SK-N-SH (cell line): ENCODE data around the gene RGS7. TPM values are rescaled to one million over a fixed set of nuclear protein-coding genes. Genes with fewer than 3 reads are reported as not detected.
"Not testable (repeated sequence)": the region's sequence is repeated elsewhere in the genome, so short reads cannot be mapped to it uniquely, and the experiment has no call there.

Source experiments
- CTCF ChIA-PET: fragments of 300-600, 350-600 bp; formaldehyde crosslinking; extraction: SDS; loops from one replicate; lab custom pipeline; 2021; lab: Yijun Ruan, JAX
- POLR2A ChIA-PET: fragments of 350-600 bp; sonication (Branson Sonifier 250); formaldehyde crosslinking; extraction: SDS; loops from one replicate; lab custom pipeline; 2020; ENCODE audit warnings: antibody characterized with exemption, inconsistent platforms; lab: Yijun Ruan, JAX
- DNase-seq: peaks from one replicate; pipeline ENCODE4 v3.0.0; 2012
- H2AFZ ChIP-seq: fragments of 200-600 bp; sonication (generic); 2 replicates; pipeline ENCODE4 v1.8.1; 2016; ENCODE audit warnings: antibody characterized with exemption, mild to moderate bottlenecking, low read depth
- H3F3A ChIP-seq: fragments of 200-600 bp; sonication (generic); replicated peaks from 2 replicates; pipeline ENCODE3; 2016; ENCODE audit warnings: antibody characterized with exemption, mild to moderate bottlenecking; ENCODE audit not compliant: insufficient read depth
- H3K27ac ChIP-seq, 2 experiments: fragments of 200-500 bp in 1 of 2; fragments of 200-600 bp in 1 of 2; sonication (Bioruptor generic) in 1 of 2; sonication (generic), shearing (Covaris generic) in 1 of 2; 2 replicates each; pipeline versions ENCODE4 v1.5.1 to v1.6.1; 2014 to 2016; ENCODE audit warnings: low read depth in 2 of 2, inconsistent platforms in 1 of 2, low read length in 1 of 2, mild to moderate bottlenecking in 1 of 2, mixed read lengths in 1 of 2
- H3K27me3 ChIP-seq: fragments of 200-600 bp; sonication (generic), shearing (Covaris generic); 2 replicates; pipeline ENCODE4 v1.6.1; 2016; ENCODE audit warnings: mixed run types; ENCODE audit not compliant: insufficient read depth
- H3K36me3 ChIP-seq, 2 experiments: fragments of 200-500 bp in 1 of 2; fragments of 200-600 bp in 1 of 2; sonication (Bioruptor generic) in 1 of 2; sonication (generic) in 1 of 2; replicated peaks in 1 of 2; 2 replicates each; pipeline versions ENCODE3 to v1.5.1; 2014 to 2016; ENCODE audit warnings: low read length in 1 of 2, mild to moderate bottlenecking in 1 of 2; ENCODE audit not compliant: insufficient read depth in 2 of 2, control insufficient read depth in 1 of 2
- H3K4me1 ChIP-seq, 2 experiments: fragments of 200-500 bp in 1 of 2; fragments of 200-600 bp in 1 of 2; sonication (Bioruptor generic) in 1 of 2; sonication (generic), shearing (Covaris generic) in 1 of 2; 2 replicates each; pipeline versions ENCODE4 v1.5.1 to v1.6.1; 2014 to 2016; ENCODE audit warnings: low read depth in 1 of 2, low read length in 1 of 2, mixed run types in 1 of 2; ENCODE audit not compliant: insufficient read depth in 2 of 2, control insufficient read depth in 1 of 2
- H3K4me2 ChIP-seq: fragments of 200-600 bp; sonication (generic), shearing (Covaris generic); 2 replicates; pipeline ENCODE4 v1.6.1; 2017; ENCODE audit warnings: mixed run types
- H3K4me3 ChIP-seq, 2 experiments: fragments of 200-500 bp in 1 of 2; fragments of 200-600 bp in 1 of 2; sonication (Bioruptor generic) in 1 of 2; sonication (generic), shearing (Covaris generic) in 1 of 2; 2 replicates each; pipeline versions ENCODE4 v1.5.1 to v1.8.1; 2014 to 2016; ENCODE audit warnings: low read depth in 2 of 2, inconsistent platforms in 1 of 2, low read length in 1 of 2, mild to moderate bottlenecking in 1 of 2, mixed read lengths in 1 of 2, moderate library complexity in 1 of 2
- H3K79me2 ChIP-seq: fragments of 200-600 bp; sonication (generic); 2 replicates; pipeline ENCODE4 v1.8.1; 2017; ENCODE audit warnings: mild to moderate bottlenecking; ENCODE audit not compliant: insufficient read depth
- H3K9ac ChIP-seq: fragments of 200-600 bp; sonication (generic); 2 replicates; pipeline ENCODE4 v1.6.1; 2017; ENCODE audit warnings: mixed run types
- H3K9me2 ChIP-seq: fragments of 200-600 bp; sonication (generic); 2 replicates; pipeline ENCODE4 v1.6.1; 2017; ENCODE audit warnings: mixed run types
- H3K9me3 ChIP-seq: fragments of 200-600 bp; sonication (generic); 2 replicates; pipeline ENCODE4 v1.6.1; 2017; ENCODE audit warnings: mixed run types, mild to moderate bottlenecking, moderate library complexity
- H4K20me1 ChIP-seq: fragments of 200-600 bp; sonication (generic); 2 replicates; pipeline ENCODE4 v1.6.1; 2017; ENCODE audit warnings: mild to moderate bottlenecking, mixed run types; ENCODE audit not compliant: insufficient read depth
- GABPA ChIP-seq: IDR thresholded peaks from 2 replicates; pipeline ENCODE4 v1.4.0; 2012; ENCODE audit warnings: low read depth, mild to moderate bottlenecking
- NFIC ChIP-seq: IDR thresholded peaks from 2 replicates; pipeline ENCODE4 v1.4.0; 2012; ENCODE audit warnings: borderline replicate concordance
- PBX3 ChIP-seq: IDR thresholded peaks from 2 replicates; pipeline ENCODE4; 2012
- POLR2AphosphoS5 ChIP-seq: IDR thresholded peaks from 2 replicates; pipeline ENCODE4 v1.6.1; 2012; ENCODE audit warnings: low read depth, low read length
- RCOR1 ChIP-seq: fragments of 150-350 bp; IDR thresholded peaks from 2 replicates; pipeline ENCODE4 v1.6.1; 2017; ENCODE audit warnings: antibody characterized with exemption, low read length
- REST ChIP-seq: IDR thresholded peaks from 2 replicates; pipeline ENCODE4 v1.6.1; 2012; ENCODE audit warnings: mild to moderate bottlenecking, low read depth, low read length, moderate library complexity
- SIN3A ChIP-seq: IDR thresholded peaks from 2 replicates; pipeline ENCODE4 v1.6.1; 2012; ENCODE audit warnings: low read depth, mild to moderate bottlenecking, low read length, moderate library complexity, borderline replicate concordance
- TAF1 ChIP-seq: IDR thresholded peaks from 2 replicates; pipeline ENCODE4 v1.6.1; 2012; ENCODE audit warnings: low read depth, mild to moderate bottlenecking, low read length, moderate library complexity, borderline replicate concordance
- YY1 ChIP-seq: IDR thresholded peaks from 2 replicates; pipeline ENCODE4 v1.4.0; 2012; ENCODE audit warnings: low read depth, mild to moderate bottlenecking
- WGBS: methylation state at CpG from one replicate; pipeline ENCODE4 v1.1.6; 2017; ENCODE audit warnings: low lambda C conversion rate; 5-methylcytosine and 5-hydroxymethylcytosine counted together
- polyA plus RNA-seq, 3 experiments: library from polyadenylated mRNA; depleted of rRNA; stranded (reverse); fragments of >200 nt; gene quantifications; 2 replicates each; pipeline ENCODE4 v1.2.3, GENCODE V29; 2012

The RGS7 gene
- polyA plus RNA-seq, 1 of the 3 experiments (the other 2 are of a cell fraction): 0.36 TPM

GRCh38 chr1:240737298-240737697 lies 619.7 kb downstream of the RGS7 start:
- no peak overlapping the region for H3K4me3 ChIP-seq
- H3K27me3 ChIP-seq: no peaks in the 10 kb centered on the region
- H4K20me1 ChIP-seq: no peaks in the 10 kb centered on the region
- no peak overlapping the region for H3K9ac ChIP-seq
- H3K36me3 ChIP-seq: no peaks in the 10 kb centered on the region
- 83% methylated on average over 4 of the region's 4 CpGs for WGBS
- peaks cover 0 to 4% of the 10 kb centered on the region in 2 experiments; a peak in 2 of 4 replicates for H3K4me1 ChIP-seq
- TF ChIP-seq NFIC: no peak
- TF ChIP-seq PBX3: no peak
- TF ChIP-seq TAF1: no peak
- TF ChIP-seq RCOR1: no peak
- POLR2A ChIA-PET: no interaction called here
- peaks cover 9% of the 10 kb centered on the region for H3F3A ChIP-seq
- DNase-seq: no peak
- no peaks in the 10 kb centered on the region for H3K9me3 ChIP-seq
- H3K4me2 ChIP-seq: no peak overlapping the region
- no peak overlapping the region for H3K27ac ChIP-seq
- no peaks in the 10 kb centered on the region for H3K9me2 ChIP-seq
- H2AFZ ChIP-seq: no peak overlapping the region
- CTCF ChIA-PET: no interaction called here
- no peaks in the 10 kb centered on the region for H3K79me2 ChIP-seq

GRCh38 chr1:240734705-240735104 lies 622.3 kb downstream of the RGS7 start:
- H3K9me3 ChIP-seq, H3K4me1 ChIP-seq, H3K9me2 ChIP-seq, H3K27me3 ChIP-seq, H3K9ac ChIP-seq, H3F3A ChIP-seq, H3K4me2 ChIP-seq, DNase-seq, H3K27ac ChIP-seq, H3K4me3 ChIP-seq, H2AFZ ChIP-seq, H3K79me2 ChIP-seq, H3K36me3 ChIP-seq, POLR2A ChIA-PET, H4K20me1 ChIP-seq, CTCF ChIA-PET: not testable (repeated sequence)
- WGBS: 80% methylated on average over 3 of the region's 3 CpGs

- no peak for DNase-seq
- WGBS: 78% methylated on average over 2 of the region's 3 CpGs
- POLR2A ChIA-PET: no interaction called here
- Histone ChIP-seq H3F3A (peaks cover 4% of the 10 kb centered on the region), H4K20me1 (no peaks in the 10 kb centered on the region), H3K4me1 (peaks cover 0 to 3% of the 10 kb centered on the region in 2 experiments; a peak in 2 of 4 replicates), H3K79me2 (no peaks in the 10 kb centered on the region), H3K9me2 (no peaks in the 10 kb centered on the region), H3K27ac (no peak overlapping the region), H3K9me3 (no peaks in the 10 kb centered on the region), H3K27me3 (no peaks in the 10 kb centered on the region), H3K9ac (no peak overlapping the region), H3K4me2 (no peak overlapping the region), H3K36me3 (no peaks in the 10 kb centered on the region), H2AFZ (no peak overlapping the region), H3K4me3 (no peak overlapping the region)
- TF ChIP-seq GABPA: no peak
- TF ChIP-seq YY1: no peak
- no peak for TF ChIP-seq POLR2AphosphoS5
- TF ChIP-seq SIN3A: no peak
- no peak for TF ChIP-seq REST
- CTCF ChIA-PET: interaction anchor here (1.0 kb wide), 1 partner anchor 765 kb away, joined by 3 read pairs; no protein-coding TSS in a partner anchor
Measured at GRCh38 chr1:240734001-240734400, 623.0 kb downstream of the RGS7 start.
